ENCODE results near the gene TYW1. TPM values are rescaled to one million over a fixed set of nuclear protein-coding genes. Genes with fewer than 3 reads are reported as not detected.
"Not testable (repeated sequence)": the region's sequence is repeated elsewhere in the genome, so short reads cannot be mapped to it uniquely, and the experiment has no call there.

The TYW1 gene
- total and polyA plus RNA-seq, 2 donors, result 13.7 to 23.6 TPM

- 79% methylated on average over 2 of the region's 2 CpGs for WGBS
- DNase-seq (ENCODE audit: extremely low spot score), result not testable (repeated sequence)
These were observed 144.4 kb downstream of the TYW1 start for GRCh38 chr7:67141001-67141400.

GRCh38 chr7:67143091-67143786, 146.6 kb downstream of the TYW1 start:
- not testable (repeated sequence) for DNase-seq (ENCODE audit: extremely low spot score); H3K4me3 ChIP-seq (ENCODE audit: low read depth, low read length); H3K36me3 ChIP-seq (ENCODE audit: insufficient read depth); H3K27ac ChIP-seq (ENCODE audit: low read depth); H3K4me1 ChIP-seq (ENCODE audit: insufficient read depth)
- WGBS, result 73% methylated on average over 9 of the region's 9 CpGs

More at GRCh38 chr7:67141001-67141400, 144.4 kb downstream of the TYW1 start:
- H3K4me3 ChIP-seq (ENCODE audit: low read depth, low read length); H3K4me1 ChIP-seq (ENCODE audit: insufficient read depth); H3K36me3 ChIP-seq (ENCODE audit: insufficient read depth); H3K27ac ChIP-seq (ENCODE audit: low read depth): not testable (repeated sequence)

GRCh38 chr7:67145581-67146193, 149.1 kb downstream of the TYW1 start:
- DNase-seq (ENCODE audit: extremely low spot score); H3K27ac ChIP-seq (ENCODE audit: low read depth); H3K36me3 ChIP-seq (ENCODE audit: insufficient read depth); H3K4me3 ChIP-seq (ENCODE audit: low read depth, low read length); H3K4me1 ChIP-seq (ENCODE audit: insufficient read depth): not testable (repeated sequence)
- WGBS, result 91% methylated on average over 3 of the region's 3 CpGs

GRCh38 chr7:67149131-67149530, 152.5 kb downstream of the TYW1 start:
- H3K27ac ChIP-seq (ENCODE audit: low read depth); H3K4me3 ChIP-seq (ENCODE audit: low read depth, low read length); H3K4me1 ChIP-seq (ENCODE audit: insufficient read depth); DNase-seq (ENCODE audit: extremely low spot score); H3K36me3 ChIP-seq (ENCODE audit: insufficient read depth): not testable (repeated sequence)

- not testable (repeated sequence) for H3K36me3 ChIP-seq (ENCODE audit: insufficient read depth); DNase-seq (ENCODE audit: extremely low spot score); H3K4me3 ChIP-seq (ENCODE audit: low read depth, low read length); H3K27ac ChIP-seq (ENCODE audit: low read depth); H3K4me1 ChIP-seq (ENCODE audit: insufficient read depth)
These were observed 157.7 kb downstream of the TYW1 start for GRCh38 chr7:67154374-67154773.

GRCh38 chr7:67156064-67156463, 159.4 kb downstream of the TYW1 start:
- not testable (repeated sequence) for H3K4me1 ChIP-seq (ENCODE audit: insufficient read depth); DNase-seq (ENCODE audit: extremely low spot score); H3K4me3 ChIP-seq (ENCODE audit: low read depth, low read length); H3K27ac ChIP-seq (ENCODE audit: low read depth); H3K36me3 ChIP-seq (ENCODE audit: insufficient read depth)
- 95% methylated on average over 7 of the region's 7 CpGs for WGBS

GRCh38 chr7:67163285-67163684, 166.7 kb downstream of the TYW1 start:
- H3K4me1 ChIP-seq (ENCODE audit: insufficient read depth); DNase-seq (ENCODE audit: extremely low spot score); H3K36me3 ChIP-seq (ENCODE audit: insufficient read depth); H3K27ac ChIP-seq (ENCODE audit: low read depth); H3K4me3 ChIP-seq (ENCODE audit: low read depth, low read length): not testable (repeated sequence)
- 85% methylated on average over 5 of the region's 5 CpGs for WGBS

GRCh38 chr7:67171151-67171550, 174.5 kb downstream of the TYW1 start:
- H3K36me3 ChIP-seq (ENCODE audit: insufficient read depth); DNase-seq (ENCODE audit: extremely low spot score); H3K27ac ChIP-seq (ENCODE audit: low read depth); H3K4me3 ChIP-seq (ENCODE audit: low read depth, low read length); H3K4me1 ChIP-seq (ENCODE audit: insufficient read depth): not testable (repeated sequence)
- 77% methylated on average over 3 of the region's 3 CpGs for WGBS

- 21% methylated on average over 6 of the region's 6 CpGs for WGBS
These were observed 180.1 kb downstream of the TYW1 start for GRCh38 chr7:67176730-67177129.

GRCh38 chr7:67178915-67179688, 182.5 kb downstream of the TYW1 start:
- not testable (repeated sequence) for DNase-seq (ENCODE audit: extremely low spot score); H3K4me3 ChIP-seq (ENCODE audit: low read depth, low read length); H3K27ac ChIP-seq (ENCODE audit: low read depth); H3K4me1 ChIP-seq (ENCODE audit: insufficient read depth); H3K36me3 ChIP-seq (ENCODE audit: insufficient read depth)
- 51% methylated on average over 5 of the region's 5 CpGs for WGBS

More at GRCh38 chr7:67176730-67177129, 180.1 kb downstream of the TYW1 start:
- not testable (repeated sequence) for H3K36me3 ChIP-seq (ENCODE audit: insufficient read depth); H3K27ac ChIP-seq (ENCODE audit: low read depth); DNase-seq (ENCODE audit: extremely low spot score); H3K4me1 ChIP-seq (ENCODE audit: insufficient read depth); H3K4me3 ChIP-seq (ENCODE audit: low read depth, low read length)

- not testable (repeated sequence) for H3K36me3 ChIP-seq (ENCODE audit: insufficient read depth); H3K27ac ChIP-seq (ENCODE audit: low read depth)
- WGBS, result 56% methylated on average over 15 of the region's 17 CpGs
These were observed 186.5 kb downstream of the TYW1 start for GRCh38 chr7:67182956-67183750.

GRCh38 chr7:67184912-67185659, 188.5 kb downstream of the TYW1 start:
- DNase-seq (ENCODE audit: extremely low spot score); H3K4me3 ChIP-seq (ENCODE audit: low read depth, low read length); H3K36me3 ChIP-seq (ENCODE audit: insufficient read depth); H3K27ac ChIP-seq (ENCODE audit: low read depth); H3K4me1 ChIP-seq (ENCODE audit: insufficient read depth): not testable (repeated sequence)
- WGBS, result 71% methylated on average over 9 of the region's 10 CpGs

More at GRCh38 chr7:67182956-67183750, 186.5 kb downstream of the TYW1 start:
- H3K4me1 ChIP-seq (ENCODE audit: insufficient read depth); H3K4me3 ChIP-seq (ENCODE audit: low read depth, low read length); DNase-seq (ENCODE audit: extremely low spot score): not testable (repeated sequence)

GRCh38 chr7:67185660-67186129, 189.1 kb downstream of the TYW1 start:
- DNase-seq (ENCODE audit: extremely low spot score); H3K36me3 ChIP-seq (ENCODE audit: insufficient read depth); H3K27ac ChIP-seq (ENCODE audit: low read depth); H3K4me1 ChIP-seq (ENCODE audit: insufficient read depth); H3K4me3 ChIP-seq (ENCODE audit: low read depth, low read length): not testable (repeated sequence)
- 40% methylated on average over 2 of the region's 3 CpGs for WGBS

Measured in urinary bladder (tissue), 4 donors.